A549 (cell line): Measurements from ENCODE around the gene BRI3BP.

Experiments
- CHD2 ChIP-seq: fragments of 150-350 bp; IDR thresholded peaks from 2 replicates; pipeline ENCODE4 v1.6.1; 2014; ENCODE audit warnings: low read length; ENCODE audit not compliant: partially characterized antibody
- EP300 ChIP-seq, 2 experiments: fragments of >200 bp; sonication (Bioruptor Twin); formaldehyde crosslinking; IDR thresholded peaks; 2 replicates in 1 of 2; 3 replicates in 1 of 2; pipeline ENCODE4 v1.6.1; 2016 to 2017
- FOSB ChIP-seq: fragments of 250-450 bp; sonication (Bioruptor Pico); IDR thresholded peaks from 2 replicates; pipeline ENCODE4 v1.5.0; 2020; ENCODE audit warnings: mild to moderate bottlenecking, moderate library complexity
- MYC ChIP-seq: IDR thresholded peaks from 2 replicates; pipeline ENCODE4 v1.6.1; 2012; ENCODE audit warnings: mild to moderate bottlenecking, inconsistent platforms, low read length, improper control_type of control experiment, borderline replicate concordance
- PHF8 ChIP-seq: fragments of 200-600 bp; sonication (generic); IDR thresholded peaks from 2 replicates; pipeline ENCODE4 v1.6.1; 2016; ENCODE audit warnings: low read depth, mild to moderate bottlenecking, antibody characterized with exemption, moderate library complexity, borderline replicate concordance
- POLR2A ChIP-seq: IDR thresholded peaks from 2 replicates; pipeline ENCODE4 v1.6.1; 2012; ENCODE audit warnings: mild to moderate bottlenecking, low read length
- POLR2AphosphoS2 ChIP-seq: conservative IDR thresholded peaks from 2 replicates; pipeline ENCODE4 v1.6.1; 2012; ENCODE audit warnings: low read length, improper control_type of control experiment, inconsistent platforms
- SMC3 ChIP-seq: fragments of >200 bp; sonication (Bioruptor Twin); formaldehyde crosslinking; IDR thresholded peaks from 3 replicates; pipeline ENCODE4 v1.6.1; 2018; ENCODE audit warnings: inconsistent platforms
- TF ChIP-seq, protein P1 (sequence below): IDR thresholded peaks from 2 replicates; pipeline ENCODE4 v1.6.1; 2012
- TF ChIP-seq, protein P2 (sequence below): fragments of >200 bp; sonication (Bioruptor Twin); formaldehyde crosslinking; IDR thresholded peaks from 3 replicates; pipeline ENCODE4 v1.5.1; 2016
- TF ChIP-seq, protein P3 (sequence below): IDR thresholded peaks from 2 replicates; pipeline ENCODE4 v1.6.1; 2012; ENCODE audit warnings: low read depth, borderline replicate concordance
- TF ChIP-seq, protein P4 (sequence below): fragments of 150-350 bp; IDR thresholded peaks from 2 replicates; pipeline ENCODE4 v1.6.1; 2014; ENCODE audit warnings: low read depth, mild to moderate bottlenecking, low read length

DNA sequence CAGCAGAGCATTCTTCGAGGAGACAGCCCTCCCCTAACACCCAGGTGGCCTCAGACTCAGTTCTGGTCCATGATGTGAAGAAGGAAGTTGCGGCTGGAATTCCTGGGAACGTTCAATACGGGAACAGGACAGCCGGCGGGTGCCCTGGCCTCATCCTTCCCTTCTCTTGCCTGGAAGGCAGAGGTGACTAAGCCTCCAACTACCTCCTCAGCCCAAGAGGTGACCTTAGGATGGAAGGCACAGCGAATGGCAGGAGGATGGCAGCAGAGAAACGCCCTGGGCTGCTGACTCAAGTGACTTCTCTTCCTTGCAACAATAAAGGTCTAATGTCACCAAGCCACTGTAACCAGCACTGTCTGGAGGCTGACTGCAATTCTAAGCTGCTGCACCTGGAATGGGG is 40.6 kb upstream of the BRI3BP start:
- TF ChIP-seq, protein P1, sequence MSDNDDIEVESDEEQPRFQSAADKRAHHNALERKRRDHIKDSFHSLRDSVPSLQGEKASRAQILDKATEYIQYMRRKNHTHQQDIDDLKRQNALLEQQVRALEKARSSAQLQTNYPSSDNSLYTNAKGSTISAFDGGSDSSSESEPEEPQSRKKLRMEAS, result no peak
- no peak for TF ChIP-seq EP300 (IDR thresholded peaks at IDR 0.05)
- TF ChIP-seq, protein P2, sequence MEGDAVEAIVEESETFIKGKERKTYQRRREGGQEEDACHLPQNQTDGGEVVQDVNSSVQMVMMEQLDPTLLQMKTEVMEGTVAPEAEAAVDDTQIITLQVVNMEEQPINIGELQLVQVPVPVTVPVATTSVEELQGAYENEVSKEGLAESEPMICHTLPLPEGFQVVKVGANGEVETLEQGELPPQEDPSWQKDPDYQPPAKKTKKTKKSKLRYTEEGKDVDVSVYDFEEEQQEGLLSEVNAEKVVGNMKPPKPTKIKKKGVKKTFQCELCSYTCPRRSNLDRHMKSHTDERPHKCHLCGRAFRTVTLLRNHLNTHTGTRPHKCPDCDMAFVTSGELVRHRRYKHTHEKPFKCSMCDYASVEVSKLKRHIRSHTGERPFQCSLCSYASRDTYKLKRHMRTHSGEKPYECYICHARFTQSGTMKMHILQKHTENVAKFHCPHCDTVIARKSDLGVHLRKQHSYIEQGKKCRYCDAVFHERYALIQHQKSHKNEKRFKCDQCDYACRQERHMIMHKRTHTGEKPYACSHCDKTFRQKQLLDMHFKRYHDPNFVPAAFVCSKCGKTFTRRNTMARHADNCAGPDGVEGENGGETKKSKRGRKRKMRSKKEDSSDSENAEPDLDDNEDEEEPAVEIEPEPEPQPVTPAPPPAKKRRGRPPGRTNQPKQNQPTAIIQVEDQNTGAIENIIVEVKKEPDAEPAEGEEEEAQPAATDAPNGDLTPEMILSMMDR, result no peak
- no peak for TF ChIP-seq SMC3
- TF ChIP-seq MYC, result no peak
- TF ChIP-seq, protein P3, sequence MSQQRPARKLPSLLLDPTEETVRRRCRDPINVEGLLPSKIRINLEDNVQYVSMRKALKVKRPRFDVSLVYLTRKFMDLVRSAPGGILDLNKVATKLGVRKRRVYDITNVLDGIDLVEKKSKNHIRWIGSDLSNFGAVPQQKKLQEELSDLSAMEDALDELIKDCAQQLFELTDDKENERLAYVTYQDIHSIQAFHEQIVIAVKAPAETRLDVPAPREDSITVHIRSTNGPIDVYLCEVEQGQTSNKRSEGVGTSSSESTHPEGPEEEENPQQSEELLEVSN, result no peak
- no peak for TF ChIP-seq PHF8
- TF ChIP-seq POLR2AphosphoS2, result no peak
- no peak for TF ChIP-seq POLR2A
- no peak for TF ChIP-seq CHD2
- TF ChIP-seq FOSB (CRISPR knock-in tag), result no peak
- TF ChIP-seq, protein P4, sequence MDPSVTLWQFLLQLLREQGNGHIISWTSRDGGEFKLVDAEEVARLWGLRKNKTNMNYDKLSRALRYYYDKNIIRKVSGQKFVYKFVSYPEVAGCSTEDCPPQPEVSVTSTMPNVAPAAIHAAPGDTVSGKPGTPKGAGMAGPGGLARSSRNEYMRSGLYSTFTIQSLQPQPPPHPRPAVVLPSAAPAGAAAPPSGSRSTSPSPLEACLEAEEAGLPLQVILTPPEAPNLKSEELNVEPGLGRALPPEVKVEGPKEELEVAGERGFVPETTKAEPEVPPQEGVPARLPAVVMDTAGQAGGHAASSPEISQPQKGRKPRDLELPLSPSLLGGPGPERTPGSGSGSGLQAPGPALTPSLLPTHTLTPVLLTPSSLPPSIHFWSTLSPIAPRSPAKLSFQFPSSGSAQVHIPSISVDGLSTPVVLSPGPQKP, result no peak
